Measurements from ENCODE around the gene SPTSSA.
"Not testable (repeated sequence)": the region's sequence is repeated elsewhere in the genome, so short reads cannot be mapped to it uniquely, and the experiment has no call there.

The SPTSSA gene, protein sequence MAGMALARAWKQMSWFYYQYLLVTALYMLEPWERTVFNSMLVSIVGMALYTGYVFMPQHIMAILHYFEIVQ

GRCh38 chr14:34462132-34462893, at the start of gene SPTSSA:
Gene SPTSSA, minus strand, starts transcription at chr14:34462240. Its CDS starts 33 bp downstream, at chr14:34462207.
- peak; percentile 82 for DNase-seq (ENCODE audit: low spot score)

DNA sequence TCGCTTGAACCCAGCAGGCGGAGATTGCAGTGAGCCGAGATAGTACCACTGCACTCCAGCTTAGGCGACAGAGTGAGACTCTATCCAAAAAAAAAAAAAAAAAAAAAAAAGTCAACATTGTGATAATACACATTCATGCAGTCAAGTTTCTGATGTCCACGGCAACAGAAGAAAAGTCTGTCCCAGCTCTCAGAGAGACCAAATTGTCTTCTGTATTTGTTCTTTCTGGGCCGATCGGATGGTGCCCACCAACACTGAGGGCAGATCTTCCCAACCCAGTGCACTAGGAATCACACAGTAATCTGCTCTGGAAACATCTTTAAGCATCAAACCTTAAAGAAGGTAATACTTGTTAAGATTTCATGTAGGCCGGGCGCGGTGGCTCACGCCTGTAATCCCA, 45.8 kb upstream of the SPTSSA start:
- DNase-seq (ENCODE audit: low spot score), result no peak

DNA sequence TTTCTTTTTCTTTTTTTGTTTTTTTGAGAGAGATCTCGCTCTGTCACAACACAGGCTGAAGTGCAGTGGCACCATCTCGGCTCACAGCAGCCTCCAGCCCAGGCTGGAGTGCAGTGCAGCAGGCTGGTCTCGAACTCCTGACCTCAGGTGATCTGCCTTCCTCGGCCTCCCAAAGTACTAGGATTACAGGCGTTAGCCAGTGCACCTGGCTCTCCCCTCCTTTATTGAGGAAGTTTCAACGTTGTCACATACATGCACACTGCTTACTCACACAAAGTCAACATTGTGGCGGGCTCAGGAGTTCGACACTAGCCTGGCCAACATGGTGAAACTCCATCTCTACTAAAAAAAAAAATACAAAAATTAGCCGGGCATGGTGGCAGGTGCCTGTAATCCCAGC, 45.4 kb upstream of the SPTSSA start:
- DNase-seq (ENCODE audit: low spot score), result no peak

DNA sequence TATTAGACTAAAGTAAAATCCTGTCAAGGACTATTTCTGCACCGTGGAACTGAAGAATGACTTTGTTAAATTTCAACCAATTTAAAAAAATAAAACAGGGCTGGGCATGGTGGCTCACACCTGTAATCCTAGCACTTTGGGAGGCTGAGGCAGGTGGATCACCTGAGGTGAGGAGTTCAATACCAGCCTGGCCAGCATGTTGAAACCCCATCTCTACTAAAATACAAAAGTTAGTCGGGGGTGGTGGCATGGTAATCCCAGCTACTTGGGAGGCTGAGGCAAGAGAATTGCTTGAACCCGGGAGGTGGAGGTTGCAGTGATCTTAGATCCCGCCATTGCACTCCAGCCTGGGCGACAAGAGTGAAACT, 43.1 kb upstream of the SPTSSA start:
- not testable (repeated sequence) for DNase-seq (ENCODE audit: low spot score)

GRCh38 chr14:34504027-34504426, 42.0 kb upstream of the SPTSSA start:
- not testable (repeated sequence) for DNase-seq (ENCODE audit: low spot score)

- DNase-seq (ENCODE audit: low spot score), result no peak
These were observed 40.6 kb upstream of the SPTSSA start for GRCh38 chr14:34502545-34503225.

- DNase-seq (ENCODE audit: low spot score), result no peak
These were observed 40.0 kb upstream of the SPTSSA start for GRCh38 chr14:34502001-34502400.

- DNase-seq (ENCODE audit: low spot score), result no peak
These were observed 39.1 kb upstream of the SPTSSA start for GRCh38 chr14:34501004-34501580.

DNA sequence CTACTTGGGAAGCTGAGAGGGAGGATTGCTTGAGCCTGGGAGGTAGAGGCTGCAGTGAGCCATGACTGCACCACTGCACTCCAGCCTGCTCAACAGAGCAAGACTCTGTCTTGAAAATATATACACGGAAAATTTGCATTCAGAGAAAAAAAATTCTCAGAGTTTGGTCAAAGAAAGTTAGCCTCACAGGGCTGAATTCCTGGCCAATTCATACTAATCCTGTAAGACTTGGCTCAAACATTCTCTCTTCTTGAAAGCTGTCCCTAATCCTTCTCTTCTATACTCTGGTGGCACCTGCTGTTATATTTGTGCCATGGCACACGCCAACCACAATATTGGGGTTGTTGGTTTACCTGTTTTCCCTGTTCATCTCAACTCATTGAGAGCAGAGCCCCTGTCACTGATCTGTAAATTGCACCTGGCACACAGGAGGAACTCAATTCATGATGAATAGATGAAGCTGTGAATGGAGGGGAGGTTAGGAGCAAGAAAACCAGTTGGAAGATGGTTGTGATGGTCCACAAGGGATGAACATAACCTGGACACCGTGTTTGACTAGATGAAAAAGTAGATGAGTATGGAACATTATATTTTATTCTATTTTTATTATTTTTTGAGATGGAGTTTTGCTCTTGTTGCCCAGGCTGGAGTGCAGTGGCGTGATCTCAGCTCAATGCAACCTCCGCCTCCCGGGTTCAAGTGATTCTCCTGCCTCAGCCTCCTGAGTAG, 36.8 kb upstream of the SPTSSA start:
- no peak for DNase-seq (ENCODE audit: low spot score)

- DNase-seq (ENCODE audit: low spot score), result no peak
These were observed 34.9 kb upstream of the SPTSSA start for GRCh38 chr14:34496679-34497513.

- no peak for DNase-seq (ENCODE audit: low spot score)
These were observed 34.1 kb upstream of the SPTSSA start for GRCh38 chr14:34496007-34496678.

GRCh38 chr14:34489324-34489723, 27.3 kb upstream of the SPTSSA start:
- no peak for DNase-seq (ENCODE audit: low spot score)

DNA sequence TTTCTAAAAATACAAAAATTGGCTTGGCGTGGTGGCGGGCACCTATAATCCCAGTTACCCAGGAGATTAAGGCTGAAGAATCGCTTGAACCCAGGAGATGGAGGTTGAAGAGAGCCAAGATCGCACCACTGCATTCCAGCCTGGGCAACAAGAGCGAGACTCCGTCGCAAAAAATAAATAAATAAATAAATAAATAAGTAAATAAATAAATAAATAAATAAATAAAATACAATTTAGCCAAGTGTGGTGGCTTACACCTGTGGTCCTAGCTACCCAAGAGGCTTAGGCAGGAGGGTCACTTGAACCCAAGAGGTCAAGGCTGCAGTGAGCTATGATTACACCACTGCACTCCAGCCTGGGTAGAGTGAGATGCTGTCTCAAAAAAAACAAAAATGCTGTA, 26.5 kb upstream of the SPTSSA start:
- no peak for DNase-seq (ENCODE audit: low spot score)

- DNase-seq (ENCODE audit: low spot score), result no peak
These were observed 22.7 kb upstream of the SPTSSA start for GRCh38 chr14:34484726-34485125.

- DNase-seq (ENCODE audit: low spot score), result no peak
These were observed 20.4 kb upstream of the SPTSSA start for GRCh38 chr14:34482463-34482862.

- no peak for DNase-seq (ENCODE audit: low spot score)
These were observed 17.7 kb upstream of the SPTSSA start for GRCh38 chr14:34479694-34480093.

GRCh38 chr14:34478261-34478660, 16.2 kb upstream of the SPTSSA start:
- DNase-seq (ENCODE audit: low spot score), result no peak

DNA sequence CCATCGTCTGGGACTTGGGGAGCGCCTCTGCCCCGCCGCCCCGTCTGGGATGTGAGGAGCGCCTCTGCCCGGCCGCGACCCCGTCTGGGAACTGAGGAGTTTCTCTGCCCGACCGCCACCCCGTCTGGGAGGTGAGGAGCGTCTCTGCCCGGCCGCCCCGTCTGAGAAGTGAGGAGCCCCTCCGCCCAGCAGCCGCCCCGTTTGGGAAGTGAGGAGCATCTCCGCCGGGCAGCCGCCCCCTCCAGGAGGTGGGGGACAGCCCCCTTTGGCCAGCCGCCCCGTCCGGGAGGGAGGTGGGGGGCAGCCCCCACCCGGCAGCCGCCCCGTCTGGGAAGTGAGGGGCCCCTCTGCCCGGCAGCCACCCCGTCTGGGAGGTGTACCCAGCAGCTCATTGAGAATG, 14.0 kb upstream of the SPTSSA start:
- DNase-seq (ENCODE audit: low spot score), result not testable (repeated sequence)

DNA sequence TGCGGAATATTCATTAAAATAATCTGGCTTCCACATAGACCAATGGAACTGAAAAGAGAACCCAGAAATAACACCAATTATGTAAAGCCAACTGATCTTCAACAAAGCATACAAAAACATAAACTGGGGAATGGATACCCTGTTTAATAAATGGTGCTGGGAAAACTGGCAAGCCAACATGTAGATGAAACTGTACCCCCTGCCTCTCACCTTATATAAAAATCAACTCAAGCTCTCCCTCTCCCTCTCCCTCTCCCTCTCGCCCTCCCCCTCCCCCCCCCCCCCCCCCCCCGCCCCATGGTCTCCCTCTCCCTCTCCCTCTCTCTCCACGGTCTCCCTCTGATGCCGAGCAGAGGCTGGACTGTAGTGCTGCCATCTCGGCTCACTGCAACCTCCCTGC, 13.1 kb upstream of the SPTSSA start:
- DNase-seq (ENCODE audit: low spot score), result no peak

DNA sequence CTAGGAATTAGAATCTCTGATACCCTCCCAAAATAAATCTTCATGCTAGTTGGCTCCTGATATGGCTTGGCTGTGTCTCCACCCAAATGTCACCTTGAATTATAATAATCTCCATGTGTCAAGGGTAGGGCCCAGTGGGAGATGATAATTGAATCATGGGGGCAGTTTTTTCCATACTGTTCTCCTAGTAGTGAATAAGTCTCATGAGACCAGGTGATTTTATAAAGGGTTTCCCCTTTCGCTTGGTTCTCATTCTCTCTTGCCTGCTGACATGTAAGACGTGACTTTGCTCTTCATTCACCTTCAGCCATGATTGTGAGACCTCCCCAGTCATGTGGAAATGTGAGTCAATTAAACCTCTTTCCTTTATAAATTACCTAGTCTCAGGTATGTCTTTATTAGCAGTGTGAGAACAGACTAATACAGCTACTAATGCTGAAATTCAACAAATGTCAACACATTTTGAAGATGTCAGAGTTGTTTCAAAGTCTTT, 12.2 kb upstream of the SPTSSA start:
- no peak for DNase-seq (ENCODE audit: low spot score)
